Muscle of leg (tissue), 11 donors: Measurements from ENCODE around the gene NCAPD2. TPM values are rescaled to one million over a fixed set of nuclear protein-coding genes. Genes with fewer than 3 reads are reported as not detected.
"Not testable (repeated sequence)": the region's sequence is repeated elsewhere in the genome, so short reads cannot be mapped to it uniquely, and the experiment has no call there.

Experiments used
- DNase-seq: peaks from one replicate; pipeline ENCODE4 v3.0.0; 2013
- H3K27ac ChIP-seq: one replicate; pipeline ENCODE4 v1.5.1; 2013; ENCODE audit warnings: mild to moderate bottlenecking, low read length, control low read depth
- H3K27me3 ChIP-seq: one replicate; pipeline ENCODE4 v1.6.1; 2013; ENCODE audit warnings: low read length; ENCODE audit not compliant: control insufficient read depth, insufficient read depth
- H3K36me3 ChIP-seq: one replicate; pipeline ENCODE4 v1.6.1; 2013; ENCODE audit warnings: low read length; ENCODE audit not compliant: control insufficient read depth, insufficient read depth
- H3K4me1 ChIP-seq: one replicate; pipeline ENCODE4 v1.6.1; 2013; ENCODE audit warnings: low read length; ENCODE audit not compliant: control insufficient read depth, insufficient read depth
- H3K4me3 ChIP-seq: one replicate; pipeline ENCODE4 v1.5.1; 2013; ENCODE audit warnings: low read length, control low read depth
- H3K9me3 ChIP-seq: replicated peaks from 2 replicates; pipeline ENCODE4 v1.6.1; 2013; ENCODE audit warnings: low read depth, low read length; ENCODE audit not compliant: control insufficient read depth
- WGBS: methylation state at CpG from one replicate; pipeline ENCODE4 v1.1.5; 2013; ENCODE audit warnings: missing lambda C conversion rate; ENCODE audit not compliant: insufficient coverage; 5-methylcytosine and 5-hydroxymethylcytosine counted together
- polyA plus RNA-seq, 8 donors: library from polyadenylated mRNA; unstranded; fragments of 120-200 nt; gene quantifications; one replicate each; pipeline versions ENCODE4 v1.2.1 to v1.2.3, GENCODE V29; 2013; ENCODE audit warnings: inconsistent platforms in 1 of 8, low replicate concordance in 1 of 8; ENCODE audit not compliant: insufficient read length in 8 of 8, insufficient read depth in 1 of 8
- total RNA-seq: library from RNA; stranded (reverse); fragments of 120-200 nt; gene quantifications from one replicate; pipeline ENCODE4 v1.2.4, GENCODE V29; 2013

NCAPD2 gene
- total and polyA plus RNA-seq, 9 donors = 24.4 to 52.0 (median 40.2) TPM

GRCh38 chr12:6533653-6533922 is 39.7 kb downstream of the NCAPD2 start:
- no peak for DNase-seq
- Histone ChIP-seq H3K36me3 (peaks cover 63% of the 10 kb centered on the region), H3K27ac (peak overlapping the region; percentile 99), H3K4me3 (peak overlapping the region; percentile 99), H3K4me1 (peaks cover 55% of the 10 kb centered on the region), H3K27me3 (no peaks in the 10 kb centered on the region), H3K9me3 (no peaks in the 10 kb centered on the region)
- 0% methylated on average over 5 of the region's 9 CpGs for WGBS

- Histone ChIP-seq H3K27me3 (no peaks in the 10 kb centered on the region), H3K27ac (peak within 1 kb of the TSS; percentile 99), H3K9me3 (no peaks in the 10 kb centered on the region), H3K4me3 (peak within 1 kb of the TSS; percentile 99), H3K4me1 (peaks cover 58% of the 10 kb centered on the region), H3K36me3 (peaks cover 63% of the 10 kb centered on the region)
- under 1% methylated on average over 54 of the region's 62 CpGs for WGBS
- peak; percentile 99 for DNase-seq
Measured at GRCh38 chr12:6533923-6534694, 40.2 kb downstream of the NCAPD2 start, which contains the start of gene GAPDH. GAPDH (plus strand) TSS chr12:6534517; CDS start chr12:6534833, 316 bp downstream.

GRCh38 chr12:6534695-6534944 is 40.7 kb downstream of the NCAPD2 start:
- peaks cover 62% of the 10 kb centered on the region for H3K36me3 ChIP-seq

GRCh38 chr12:6534945-6535696 is 41.2 kb downstream of the NCAPD2 start:
- H3K4me1 ChIP-seq = peaks cover 62% of the 10 kb centered on the region
- DNase-seq = peak; percentile 76
- WGBS = under 1% methylated on average over 46 of the region's 52 CpGs
- H3K27ac ChIP-seq = peak overlapping the region; percentile 99
- H3K27me3 ChIP-seq = no peaks in the 10 kb centered on the region
- peak overlapping the region; percentile 99 for H3K4me3 ChIP-seq
- peaks cover 62% of the 10 kb centered on the region for H3K36me3 ChIP-seq
- H3K9me3 ChIP-seq = no peaks in the 10 kb centered on the region

More at GRCh38 chr12:6534695-6534944, 40.7 kb downstream of the NCAPD2 start:
- no peaks in the 10 kb centered on the region for H3K9me3 ChIP-seq
- under 1% methylated on average over 10 of the region's 25 CpGs for WGBS
- peak overlapping the region; percentile 99 for H3K27ac ChIP-seq
- H3K27me3 ChIP-seq = no peaks in the 10 kb centered on the region
- H3K4me3 ChIP-seq = peak overlapping the region; percentile 99
- no peak for DNase-seq
- peaks cover 58% of the 10 kb centered on the region for H3K4me1 ChIP-seq

- peaks cover 67% of the 10 kb centered on the region for H3K4me1 ChIP-seq
- no peaks in the 10 kb centered on the region for H3K27me3 ChIP-seq
- peaks cover 60% of the 10 kb centered on the region for H3K36me3 ChIP-seq
- no peak for DNase-seq
- 0% methylated on average over 4 of the region's 6 CpGs for WGBS
- H3K27ac ChIP-seq = peak overlapping the region; percentile 99
- no peaks in the 10 kb centered on the region for H3K9me3 ChIP-seq
- peak overlapping the region; percentile 99 for H3K4me3 ChIP-seq
Measured at GRCh38 chr12:6535697-6535946, 41.7 kb downstream of the NCAPD2 start.

GRCh38 chr12:6535960-6536847 is 42.3 kb downstream of the NCAPD2 start:
- 37% methylated on average over 2 of the region's 10 CpGs for WGBS
- peaks cover 57% of the 10 kb centered on the region for H3K36me3 ChIP-seq
- no peak for DNase-seq

GRCh38 chr12:6536894-6537579 is 43.1 kb downstream of the NCAPD2 start:
- Histone ChIP-seq H3K27ac (peak overlapping the region; percentile 99), H3K27me3 (no peaks in the 10 kb centered on the region), H3K9me3 (no peaks in the 10 kb centered on the region), H3K4me3 (no peak overlapping the region), H3K36me3 (peaks cover 61% of the 10 kb centered on the region), H3K4me1 (peaks cover 78% of the 10 kb centered on the region)
- 57% methylated on average over 9 of the region's 19 CpGs for WGBS
- no peak for DNase-seq

More at GRCh38 chr12:6535960-6536847, 42.3 kb downstream of the NCAPD2 start:
- peak overlapping the region; percentile 99 for H3K4me3 ChIP-seq
- H3K27ac ChIP-seq = peak overlapping the region; percentile 99
- H3K4me1 ChIP-seq = peaks cover 73% of the 10 kb centered on the region
- no peaks in the 10 kb centered on the region for H3K27me3 ChIP-seq
- no peaks in the 10 kb centered on the region for H3K9me3 ChIP-seq

- H3K4me3 ChIP-seq, H3K9me3 ChIP-seq, H3K27me3 ChIP-seq: not testable (repeated sequence)
- Histone ChIP-seq H3K4me1 (peaks cover 78% of the 10 kb centered on the region), H3K27ac (peak overlapping the region; percentile 84), H3K36me3 (peaks cover 65% of the 10 kb centered on the region)
- DNase-seq = peak; percentile 85
- 38% methylated on average over 11 of the region's 17 CpGs for WGBS
Measured at GRCh38 chr12:6537580-6538419, 43.9 kb downstream of the NCAPD2 start.
